ENCODE measurements around the gene BCAS3. TPM values are rescaled to one million over a fixed set of nuclear protein-coding genes. Genes with fewer than 3 reads are reported as not detected.

Gene BCAS3
- total RNA-seq, 3 donors from 2014 or later = 21.6 to 33.4 (median 32.1) TPM

- intact Hi-C loops (cut with DNase I, micrococcal nuclease) = loop anchor here (10.0 kb wide), 3 partner anchors 132 to 422 kb away; no protein-coding TSS in a partner anchor
- TF ChIP-seq, protein P1, sequence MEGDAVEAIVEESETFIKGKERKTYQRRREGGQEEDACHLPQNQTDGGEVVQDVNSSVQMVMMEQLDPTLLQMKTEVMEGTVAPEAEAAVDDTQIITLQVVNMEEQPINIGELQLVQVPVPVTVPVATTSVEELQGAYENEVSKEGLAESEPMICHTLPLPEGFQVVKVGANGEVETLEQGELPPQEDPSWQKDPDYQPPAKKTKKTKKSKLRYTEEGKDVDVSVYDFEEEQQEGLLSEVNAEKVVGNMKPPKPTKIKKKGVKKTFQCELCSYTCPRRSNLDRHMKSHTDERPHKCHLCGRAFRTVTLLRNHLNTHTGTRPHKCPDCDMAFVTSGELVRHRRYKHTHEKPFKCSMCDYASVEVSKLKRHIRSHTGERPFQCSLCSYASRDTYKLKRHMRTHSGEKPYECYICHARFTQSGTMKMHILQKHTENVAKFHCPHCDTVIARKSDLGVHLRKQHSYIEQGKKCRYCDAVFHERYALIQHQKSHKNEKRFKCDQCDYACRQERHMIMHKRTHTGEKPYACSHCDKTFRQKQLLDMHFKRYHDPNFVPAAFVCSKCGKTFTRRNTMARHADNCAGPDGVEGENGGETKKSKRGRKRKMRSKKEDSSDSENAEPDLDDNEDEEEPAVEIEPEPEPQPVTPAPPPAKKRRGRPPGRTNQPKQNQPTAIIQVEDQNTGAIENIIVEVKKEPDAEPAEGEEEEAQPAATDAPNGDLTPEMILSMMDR (IDR thresholded peaks at IDR 0.05) = peak; percentile 97
- peaks cover 31% of the 10 kb centered on the region for H3K4me1 ChIP-seq (ENCODE audit: low read depth)
- H3K4me3 ChIP-seq = peak overlapping the region; percentile 17
- H3K9me3 ChIP-seq = no peaks in the 10 kb centered on the region
- H3K36me3 ChIP-seq (ENCODE audit: low read depth) = no peaks in the 10 kb centered on the region
- DNase-seq = peak; percentile 78 to 90 (median 82)
- peak; percentile 84 for ATAC-seq
Measured at GRCh38 chr17:61412143-61412859, 734.6 kb downstream of the BCAS3 start.

- intact Hi-C loops (cut with DNase I, micrococcal nuclease) = loop anchor here (10.0 kb wide), 3 partner anchors 132 to 422 kb away; no protein-coding TSS in a partner anchor
- Histone ChIP-seq H3K36me3 (ENCODE audit: low read depth) (no peaks in the 10 kb centered on the region), H3K4me1 (ENCODE audit: low read depth) (peaks cover 31% of the 10 kb centered on the region), H3K4me3 (no peak overlapping the region), H3K9me3 (no peaks in the 10 kb centered on the region)
- no peak for ATAC-seq
- TF ChIP-seq, protein P1 (IDR thresholded peaks at IDR 0.05) = no peak
- DNase-seq = peak in 1 of 3 donors; percentile 42
Measured at GRCh38 chr17:61412860-61413660, 735.4 kb downstream of the BCAS3 start.

DNA sequence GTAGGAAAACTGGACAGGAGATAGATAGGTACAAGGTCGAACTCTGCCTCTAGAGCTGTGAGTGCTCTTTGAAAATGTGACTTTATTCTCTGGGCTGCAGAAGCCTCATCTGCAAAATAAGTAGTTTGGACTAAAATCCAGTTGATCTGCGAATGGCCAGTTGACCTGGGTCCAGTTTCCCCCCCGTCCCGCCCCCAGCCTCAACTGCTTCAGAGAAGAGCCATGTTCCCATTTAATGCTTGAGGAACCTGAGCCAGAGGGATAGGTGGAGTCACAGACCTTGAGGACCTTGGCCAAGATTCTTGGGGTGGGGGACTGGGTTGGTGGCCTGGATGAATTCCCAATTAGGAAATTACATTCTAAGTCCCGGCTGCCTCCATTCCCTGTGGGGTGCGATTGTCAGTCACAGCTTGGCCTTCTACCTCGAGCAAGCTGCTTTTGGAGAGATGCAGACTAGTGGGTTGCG is 736.0 kb downstream of the BCAS3 start:
- DNase-seq = no peak
- ATAC-seq = no peak
- Histone ChIP-seq H3K4me3 (no peak overlapping the region), H3K36me3 (ENCODE audit: low read depth) (no peaks in the 10 kb centered on the region), H3K4me1 (ENCODE audit: low read depth) (peaks cover 29% of the 10 kb centered on the region), H3K9me3 (no peaks in the 10 kb centered on the region)
- intact Hi-C loops (cut with DNase I, micrococcal nuclease) = loop anchor here (10.0 kb wide), 3 partner anchors 131 to 421 kb away; no protein-coding TSS in a partner anchor
- TF ChIP-seq, protein P1 (IDR thresholded peaks at IDR 0.05) = no peak

- Histone ChIP-seq H3K4me1 (ENCODE audit: low read depth) (peaks cover 23% of the 10 kb centered on the region), H3K9me3 (no peaks in the 10 kb centered on the region), H3K36me3 (ENCODE audit: low read depth) (no peaks in the 10 kb centered on the region), H3K4me3 (no peak overlapping the region)
- ATAC-seq = no peak
- intact Hi-C loops (cut with DNase I, micrococcal nuclease) = loop anchor here (10.0 kb wide), 3 partner anchors 130 to 420 kb away; no protein-coding TSS in a partner anchor
- TF ChIP-seq, protein P1 (IDR thresholded peaks at IDR 0.05) = no peak
- peak in 2 of 3 donors; percentile 49 to 60 for DNase-seq
Measured at GRCh38 chr17:61414141-61414935, 736.7 kb downstream of the BCAS3 start.

DNA sequence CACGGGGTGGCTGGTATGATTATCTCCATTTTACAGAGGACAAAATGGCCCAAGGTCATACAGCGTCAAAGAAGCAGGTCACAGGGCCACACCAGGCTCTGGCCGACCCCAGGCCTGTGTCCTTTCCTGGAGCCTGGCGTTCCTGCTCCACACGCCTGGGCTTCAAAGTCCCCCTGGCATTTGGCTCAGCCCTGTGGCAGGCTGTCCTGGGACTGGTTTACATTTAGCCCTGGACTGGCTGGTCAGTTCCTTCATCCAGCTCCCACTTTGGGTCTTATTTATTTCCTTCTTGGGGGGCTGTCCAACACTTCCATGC is 737.2 kb downstream of the BCAS3 start:
- intact Hi-C loops (cut with DNase I, micrococcal nuclease) = loop anchor here (10.0 kb wide), 3 partner anchors 130 to 420 kb away; no protein-coding TSS in a partner anchor
- Histone ChIP-seq H3K4me3 (no peak overlapping the region), H3K36me3 (ENCODE audit: low read depth) (no peaks in the 10 kb centered on the region), H3K4me1 (ENCODE audit: low read depth) (peaks cover 23% of the 10 kb centered on the region), H3K9me3 (no peaks in the 10 kb centered on the region)
- no peak for ATAC-seq
- TF ChIP-seq, protein P1 (IDR thresholded peaks at IDR 0.05) = no peak
- DNase-seq = no peak

All from mucosa of descending colon (tissue), 3 donors.